Measurements from ENCODE around the gene GLIPR2. TPM values are rescaled to one million over a fixed set of nuclear protein-coding genes. Genes with fewer than 3 reads are reported as not detected.

The GLIPR2 gene
- total RNA-seq, 1 experiment from 2014 or later: 1.6 TPM

- H3K4me3 ChIP-seq (ENCODE audit: low read depth, low read length): no peak overlapping the region
- DNase-seq: no peak
- POLR2A ChIA-PET: interaction anchor here (1.6 kb wide), 1 partner anchor 26 kb away, joined by 6 read pairs; no protein-coding TSS in a partner anchor
- H3K9me3 Mint-ChIP-seq (ENCODE audit: unreplicated experiment): no peaks in the 10 kb centered on the region
- H3K36me3 Mint-ChIP-seq (ENCODE audit: insufficient read depth, unreplicated experiment): no peaks in the 10 kb centered on the region
- no TSS peak for BruUV-seq (replicated peaks)
- H3K27me3 ChIP-seq (replicated peaks; ENCODE audit: control insufficient read depth, insufficient read depth, low read length): no peaks in the 10 kb centered on the region
- CTCF ChIA-PET: no interaction called here
- no peak overlapping the region for H3K4me3 Mint-ChIP-seq (ENCODE audit: unreplicated experiment)
- H3K4me1 Mint-ChIP-seq (ENCODE audit: low read depth, unreplicated experiment): no peaks in the 10 kb centered on the region
- H3K4me1 ChIP-seq: peaks cover 8% of the 10 kb centered on the region
- no peaks in the 10 kb centered on the region for H3K9me3 ChIP-seq
- intact Hi-C loops (cut with micrococcal nuclease; ENCODE audit: unreplicated experiment): no loop called here
- H3K27ac Mint-ChIP-seq (ENCODE audit: unreplicated experiment): no peak overlapping the region
- TF ChIP-seq CTCF (IDR thresholded peaks at IDR 0.05; ENCODE audit: insufficient read depth in 1 of 2, low read depth in 1 of 2, low read length in 1 of 2, severe bottlenecking in 1 of 2, unreplicated experiment in 1 of 2): no peak
- H3K27me3 Mint-ChIP-seq (ENCODE audit: insufficient read depth, unreplicated experiment): peaks cover 3% of the 10 kb centered on the region
- H3K36me3 ChIP-seq (ENCODE audit: control insufficient read depth, insufficient read depth, low read length): no peaks in the 10 kb centered on the region
These were observed 27.2 kb downstream of the GLIPR2 start for GRCh38 chr9:36163786-36164170.

DNA sequence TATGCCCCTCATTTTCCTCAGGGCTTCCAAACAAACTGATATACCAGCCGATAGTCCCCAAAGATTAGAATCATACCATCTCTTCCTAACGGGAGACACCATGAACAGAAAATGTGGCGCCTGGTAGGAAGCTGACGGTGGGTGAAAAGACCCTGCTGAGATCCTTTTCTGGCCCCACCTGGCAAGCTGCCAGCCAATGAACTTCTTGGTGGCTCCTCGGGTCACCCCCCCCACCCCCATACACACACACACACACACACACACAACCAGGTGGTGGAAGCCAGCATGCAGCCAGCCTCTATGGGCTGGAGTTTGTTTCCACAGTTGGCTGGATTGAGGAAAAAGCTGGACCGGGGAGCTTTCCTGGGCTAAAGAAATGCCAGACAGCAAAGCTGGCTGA lies 27.8 kb downstream of the GLIPR2 start:
- CTCF ChIA-PET: interaction anchor here (1.6 kb wide), 1 partner anchor 28 kb away, joined by 4 read pairs; the partner anchor contains the start of gene GLIPR2
- TF ChIP-seq CTCF (IDR thresholded peaks at IDR 0.05; ENCODE audit: insufficient read depth in 1 of 2, low read depth in 1 of 2, low read length in 1 of 2, severe bottlenecking in 1 of 2, unreplicated experiment in 1 of 2): no peak
- no peak overlapping the region for H3K27ac Mint-ChIP-seq (ENCODE audit: unreplicated experiment)
- no peaks in the 10 kb centered on the region for H3K36me3 Mint-ChIP-seq (ENCODE audit: insufficient read depth, unreplicated experiment)
- no peaks in the 10 kb centered on the region for H3K9me3 ChIP-seq
- no peak overlapping the region for H3K4me3 ChIP-seq (ENCODE audit: low read depth, low read length)
- no peaks in the 10 kb centered on the region for H3K9me3 Mint-ChIP-seq (ENCODE audit: unreplicated experiment)
- H3K36me3 ChIP-seq (ENCODE audit: control insufficient read depth, insufficient read depth, low read length): no peaks in the 10 kb centered on the region
- H3K4me1 ChIP-seq: peaks cover 8% of the 10 kb centered on the region
- H3K4me1 Mint-ChIP-seq (ENCODE audit: low read depth, unreplicated experiment): no peaks in the 10 kb centered on the region
- H3K27me3 Mint-ChIP-seq (ENCODE audit: insufficient read depth, unreplicated experiment): peaks cover 3% of the 10 kb centered on the region
- DNase-seq: no peak
- H3K27me3 ChIP-seq (replicated peaks; ENCODE audit: control insufficient read depth, insufficient read depth, low read length): no peaks in the 10 kb centered on the region
- POLR2A ChIA-PET: interaction anchor here (1.6 kb wide), 1 partner anchor 26 kb away, joined by 6 read pairs; no protein-coding TSS in a partner anchor
- intact Hi-C loops (cut with micrococcal nuclease; ENCODE audit: unreplicated experiment): no loop called here
- H3K4me3 Mint-ChIP-seq (ENCODE audit: unreplicated experiment): no peak overlapping the region
- BruUV-seq (replicated peaks): no TSS peak

GRCh38 chr9:36164989-36165388 lies 28.5 kb downstream of the GLIPR2 start:
- no peak overlapping the region for H3K4me3 Mint-ChIP-seq (ENCODE audit: unreplicated experiment)
- no peaks in the 10 kb centered on the region for H3K27me3 ChIP-seq (replicated peaks; ENCODE audit: control insufficient read depth, insufficient read depth, low read length)
- H3K9me3 Mint-ChIP-seq (ENCODE audit: unreplicated experiment): no peaks in the 10 kb centered on the region
- H3K9me3 ChIP-seq: no peaks in the 10 kb centered on the region
- CTCF ChIA-PET: interaction anchor here (1.6 kb wide), 1 partner anchor 28 kb away, joined by 4 read pairs; the partner anchor contains the start of gene GLIPR2
- no peak overlapping the region for H3K27ac Mint-ChIP-seq (ENCODE audit: unreplicated experiment)
- no peak for DNase-seq
- no peaks in the 10 kb centered on the region for H3K36me3 Mint-ChIP-seq (ENCODE audit: insufficient read depth, unreplicated experiment)
- POLR2A ChIA-PET: interaction anchor here (0.7 to 1.1 kb wide), 2 partner anchors 25 to 26 kb away, joined by 3 read pairs; partner anchors contain the start of gene CLTA
- intact Hi-C loops (cut with micrococcal nuclease; ENCODE audit: unreplicated experiment): loop anchor here (5.0 kb wide), 1 partner anchor 218 kb away; no protein-coding TSS in a partner anchor
- no peaks in the 10 kb centered on the region for H3K4me1 Mint-ChIP-seq (ENCODE audit: low read depth, unreplicated experiment)
- H3K36me3 ChIP-seq (ENCODE audit: control insufficient read depth, insufficient read depth, low read length): no peaks in the 10 kb centered on the region
- TF ChIP-seq CTCF (IDR thresholded peaks at IDR 0.05; ENCODE audit: insufficient read depth in 1 of 2, low read depth in 1 of 2, low read length in 1 of 2, severe bottlenecking in 1 of 2, unreplicated experiment in 1 of 2): no peak
- H3K4me1 ChIP-seq: peaks cover 8% of the 10 kb centered on the region
- peaks cover 3% of the 10 kb centered on the region for H3K27me3 Mint-ChIP-seq (ENCODE audit: insufficient read depth, unreplicated experiment)
- no peak overlapping the region for H3K4me3 ChIP-seq (ENCODE audit: low read depth, low read length)
- BruUV-seq (replicated peaks): no TSS peak

Data from Caco-2 (cell line).